Loucy (cell line): ENCODE data around the gene TRPV3.
"Not testable (repeated sequence)": the region's sequence is repeated elsewhere in the genome, so short reads cannot be mapped to it uniquely, and the experiment has no call there.

Experiments used
- H2AFZ ChIP-seq: fragments of 200-600 bp; sonication (generic); 2 replicates; pipeline ENCODE4 v1.6.0; 2016; ENCODE audit warnings: antibody characterized with exemption, mild to moderate bottlenecking, low read length, moderate library complexity
- H3F3A ChIP-seq: fragments of 200-600 bp; 2 replicates; pipeline ENCODE4 v1.6.0; 2016; ENCODE audit warnings: antibody characterized with exemption, low read depth, mild to moderate bottlenecking
- H3K27me3 ChIP-seq: fragments of 200-600 bp; sonication (generic); 2 replicates; pipeline ENCODE4 v1.6.1; 2014; ENCODE audit warnings: low read length, mild to moderate bottlenecking; ENCODE audit not compliant: insufficient read depth, poor library complexity, severe bottlenecking
- H3K36me3 ChIP-seq: fragments of 200-600 bp; sonication (generic); 2 replicates; pipeline ENCODE4 v1.6.1; 2016; ENCODE audit warnings: low read length; ENCODE audit not compliant: insufficient read depth
- H3K4me1 ChIP-seq: fragments of 200-600 bp; sonication (generic); 2 replicates; pipeline ENCODE4 v1.5.1; 2014; ENCODE audit warnings: low read length, mild to moderate bottlenecking; ENCODE audit not compliant: insufficient read depth, poor library complexity, severe bottlenecking
- H3K4me2 ChIP-seq: fragments of 200-600 bp; sonication (generic); 2 replicates; pipeline ENCODE4 v1.6.0; 2014; ENCODE audit warnings: antibody characterized with exemption, low read length, low read depth, mild to moderate bottlenecking; ENCODE audit not compliant: poor library complexity, severe bottlenecking
- H3K4me3 ChIP-seq: fragments of 200-600 bp; sonication (generic); 2 replicates; pipeline ENCODE4 v1.5.1; 2014; ENCODE audit warnings: low read length, mild to moderate bottlenecking, mixed read lengths; ENCODE audit not compliant: poor library complexity, severe bottlenecking
- H3K79me2 ChIP-seq: fragments of 200-600 bp; sonication (generic); 2 replicates; pipeline ENCODE4 v1.6.1; 2014; ENCODE audit warnings: low read length; ENCODE audit not compliant: insufficient read depth
- H3K9ac ChIP-seq: fragments of 200-600 bp; sonication (generic); 2 replicates; pipeline ENCODE4 v1.6.0; 2014; ENCODE audit warnings: mild to moderate bottlenecking, low read depth, low read length, moderate library complexity; ENCODE audit not compliant: poor library complexity, severe bottlenecking
- H3K9me2 ChIP-seq: fragments of 200-600 bp; sonication (generic); replicated peaks from 2 replicates; pipeline ENCODE4 v1.6.1; 2016; ENCODE audit warnings: low read depth, low read length, mixed read lengths
- H3K9me3 ChIP-seq: fragments of 200-600 bp; sonication (generic); 2 replicates; pipeline ENCODE4 v1.6.1; 2014; ENCODE audit warnings: mild to moderate bottlenecking, antibody characterized with exemption, low read length, low read depth; ENCODE audit not compliant: insufficient read depth
- H4K20me1 ChIP-seq: fragments of 200-600 bp; sonication (generic); 2 replicates; pipeline ENCODE4 v1.6.0; 2014; ENCODE audit warnings: antibody characterized with exemption, low read length, mild to moderate bottlenecking; ENCODE audit not compliant: insufficient read depth, poor library complexity, severe bottlenecking
- EZH2phosphoT487 ChIP-seq: fragments of 200-600 bp; IDR thresholded peaks from 2 replicates; pipeline ENCODE4 v1.6.1; 2018; ENCODE audit warnings: antibody characterized with exemption, mild to moderate bottlenecking, moderate library complexity, borderline replicate concordance
- TF ChIP-seq, protein P1 (sequence below): fragments of 200-600 bp; sonication (generic); conservative IDR thresholded peaks from 2 replicates; pipeline ENCODE4 v1.5.1; 2014; ENCODE audit warnings: mild to moderate bottlenecking, antibody characterized with exemption, low read length

The TRPV3 gene

DNA sequence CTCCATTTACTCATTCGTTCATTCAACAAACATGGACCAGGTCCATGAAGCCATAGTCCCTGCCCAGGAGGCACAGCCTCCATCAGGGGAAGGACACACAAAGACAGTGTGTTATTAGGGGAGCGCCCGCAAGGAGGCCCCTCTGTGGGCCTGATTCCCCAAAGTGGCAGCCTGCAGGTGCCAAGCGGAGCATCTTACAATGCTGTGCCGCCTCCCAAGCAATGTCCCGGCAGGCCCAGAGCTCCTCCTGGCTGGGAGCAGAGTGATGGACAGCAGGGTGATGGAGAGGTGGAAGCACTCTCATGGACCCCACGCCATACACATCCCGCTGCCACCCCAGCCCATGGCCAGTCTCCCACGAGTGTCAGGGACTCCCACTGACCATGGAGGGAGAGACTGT lies 25.8 kb upstream of the TRPV3 start:
- Histone ChIP-seq H3K9me3 (no peaks in the 10 kb centered on the region), H3K9ac (no peak overlapping the region), H4K20me1 (no peaks in the 10 kb centered on the region), H2AFZ (no peak overlapping the region), H3K79me2 (no peaks in the 10 kb centered on the region), H3K36me3 (no peaks in the 10 kb centered on the region), H3K4me3 (no peak overlapping the region), H3F3A (no peaks in the 10 kb centered on the region), H3K27me3 (no peaks in the 10 kb centered on the region), H3K4me1 (no peaks in the 10 kb centered on the region), H3K4me2 (no peak overlapping the region), H3K9me2 (no peaks in the 10 kb centered on the region)
- TF ChIP-seq, protein P1, sequence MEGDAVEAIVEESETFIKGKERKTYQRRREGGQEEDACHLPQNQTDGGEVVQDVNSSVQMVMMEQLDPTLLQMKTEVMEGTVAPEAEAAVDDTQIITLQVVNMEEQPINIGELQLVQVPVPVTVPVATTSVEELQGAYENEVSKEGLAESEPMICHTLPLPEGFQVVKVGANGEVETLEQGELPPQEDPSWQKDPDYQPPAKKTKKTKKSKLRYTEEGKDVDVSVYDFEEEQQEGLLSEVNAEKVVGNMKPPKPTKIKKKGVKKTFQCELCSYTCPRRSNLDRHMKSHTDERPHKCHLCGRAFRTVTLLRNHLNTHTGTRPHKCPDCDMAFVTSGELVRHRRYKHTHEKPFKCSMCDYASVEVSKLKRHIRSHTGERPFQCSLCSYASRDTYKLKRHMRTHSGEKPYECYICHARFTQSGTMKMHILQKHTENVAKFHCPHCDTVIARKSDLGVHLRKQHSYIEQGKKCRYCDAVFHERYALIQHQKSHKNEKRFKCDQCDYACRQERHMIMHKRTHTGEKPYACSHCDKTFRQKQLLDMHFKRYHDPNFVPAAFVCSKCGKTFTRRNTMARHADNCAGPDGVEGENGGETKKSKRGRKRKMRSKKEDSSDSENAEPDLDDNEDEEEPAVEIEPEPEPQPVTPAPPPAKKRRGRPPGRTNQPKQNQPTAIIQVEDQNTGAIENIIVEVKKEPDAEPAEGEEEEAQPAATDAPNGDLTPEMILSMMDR, result no peak
- no peak for TF ChIP-seq EZH2phosphoT487

DNA sequence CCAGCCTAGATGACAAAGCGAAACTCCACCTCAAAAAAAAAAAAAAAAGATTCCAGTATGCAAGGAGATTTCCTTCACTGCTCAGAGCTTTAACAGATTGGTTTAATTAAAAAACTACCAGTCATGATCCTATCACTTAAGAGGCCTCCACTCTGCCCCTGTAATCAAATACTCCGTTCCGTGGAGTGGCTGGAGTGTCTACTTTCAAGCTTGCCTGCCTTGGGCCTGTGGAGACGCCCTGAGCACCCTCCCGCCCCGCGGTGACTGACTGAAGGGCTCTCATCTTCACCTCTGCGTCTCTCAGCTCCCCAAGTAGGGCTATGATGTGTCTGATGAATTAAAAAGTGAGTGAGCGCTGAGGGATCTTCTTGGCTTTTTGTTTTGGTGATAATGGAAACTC lies 25.3 kb upstream of the TRPV3 start:
- H3F3A ChIP-seq, result no peaks in the 10 kb centered on the region
- no peaks in the 10 kb centered on the region for H3K9me3 ChIP-seq
- no peak for TF ChIP-seq EZH2phosphoT487
- TF ChIP-seq, protein P1, result no peak
- H3K4me1 ChIP-seq, result no peaks in the 10 kb centered on the region
- no peaks in the 10 kb centered on the region for H3K9me2 ChIP-seq
- H3K4me3 ChIP-seq, result no peak overlapping the region
- no peak overlapping the region for H3K4me2 ChIP-seq
- no peak overlapping the region for H2AFZ ChIP-seq
- no peaks in the 10 kb centered on the region for H3K79me2 ChIP-seq
- H3K9ac ChIP-seq, result no peak overlapping the region
- H3K27me3 ChIP-seq, result no peaks in the 10 kb centered on the region
- H4K20me1 ChIP-seq, result no peaks in the 10 kb centered on the region
- H3K36me3 ChIP-seq, result no peaks in the 10 kb centered on the region

DNA sequence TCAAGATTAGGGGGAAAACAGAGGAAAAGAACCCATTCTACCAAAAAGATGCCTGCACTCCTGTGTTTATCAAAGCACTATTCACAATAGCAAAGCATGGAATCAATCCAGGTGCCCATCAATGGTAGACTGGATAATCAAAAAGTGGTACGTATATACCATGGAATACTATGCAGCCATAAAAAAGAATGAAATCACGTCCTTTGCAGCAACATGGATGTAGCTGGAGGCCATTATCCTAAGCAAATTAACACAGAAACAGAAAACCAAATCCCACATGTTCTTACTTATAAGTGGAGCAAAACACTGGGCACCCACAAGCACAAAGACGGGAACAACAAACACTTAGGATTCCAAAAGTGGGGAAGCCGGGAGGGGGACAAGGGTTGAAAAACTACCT lies 21.1 kb upstream of the TRPV3 start:
- H3K4me2 ChIP-seq, H3K4me3 ChIP-seq, H3K27me3 ChIP-seq, H3K36me3 ChIP-seq, H3K9me3 ChIP-seq, H3K4me1 ChIP-seq, H3K9me2 ChIP-seq, H3F3A ChIP-seq, H3K79me2 ChIP-seq, H3K9ac ChIP-seq, H4K20me1 ChIP-seq, H2AFZ ChIP-seq: not testable (repeated sequence)

DNA sequence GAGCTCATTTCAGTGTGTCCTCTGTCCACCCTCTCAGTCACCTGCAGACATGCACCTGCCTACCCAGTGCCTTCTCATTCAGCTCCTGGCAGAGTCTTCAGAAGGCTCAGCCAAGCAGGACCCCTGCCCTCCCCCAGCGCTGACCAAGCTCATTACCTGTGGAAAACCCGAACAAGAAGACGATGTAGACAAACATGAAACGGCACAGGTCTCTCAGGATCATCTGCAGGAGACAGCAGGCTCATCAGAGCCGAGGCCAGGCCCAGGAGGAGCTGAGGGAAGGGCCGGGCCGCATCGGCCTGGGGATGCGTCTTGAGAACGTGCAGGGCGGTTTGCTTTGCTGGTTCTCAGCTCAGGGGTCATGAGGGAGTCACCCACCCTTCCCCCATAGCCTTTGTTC lies 19.4 kb upstream of the TRPV3 start:
- no peak for TF ChIP-seq EZH2phosphoT487
- TF ChIP-seq, protein P1, result no peak
- Histone ChIP-seq H3K79me2 (no peaks in the 10 kb centered on the region), H3K9me3 (no peaks in the 10 kb centered on the region), H3K9me2 (no peaks in the 10 kb centered on the region), H2AFZ (no peak overlapping the region), H3K27me3 (no peaks in the 10 kb centered on the region), H4K20me1 (no peaks in the 10 kb centered on the region), H3K36me3 (no peaks in the 10 kb centered on the region), H3K9ac (no peak overlapping the region), H3K4me1 (no peaks in the 10 kb centered on the region), H3K4me2 (no peak overlapping the region), H3K4me3 (no peak overlapping the region), H3F3A (no peaks in the 10 kb centered on the region)
